AG04449 (cell line): ENCODE results near the gene PSMG1.

ENCODE experiments used
- CTCF ChIA-PET: fragments of 350-600 bp; formaldehyde crosslinking; extraction: SDS; loops from one replicate; lab custom pipeline; 2021; ENCODE audit warnings: antibody characterized with exemption; lab: Yijun Ruan, JAX
- POLR2A ChIA-PET: fragments of 400-600, 350-600 bp; formaldehyde crosslinking; extraction: SDS; loops from one replicate; lab custom pipeline; 2020; ENCODE audit warnings: antibody characterized with exemption, inconsistent platforms; lab: Yijun Ruan, JAX
- DNase-seq: peaks from one replicate; pipeline ENCODE4 v3.0.0-alpha.2; 2010; ENCODE audit warnings: low read depth, low spot score
- H3K4me3 ChIP-seq: 2 replicates; pipeline ENCODE4 v1.5.1; 2011; ENCODE audit warnings: low read depth, mild to moderate bottlenecking, control low read depth, low read length
- TF ChIP-seq, protein P1 (sequence below): IDR thresholded peaks from one replicate; pipeline ENCODE4 v1.5.1; 2011; ENCODE audit warnings: mild to moderate bottlenecking, moderate library complexity, low read length, control low read depth, inconsistent platforms; ENCODE audit not compliant: insufficient read depth; ENCODE audit errors: missing control alignments

PSMG1 gene

DNA sequence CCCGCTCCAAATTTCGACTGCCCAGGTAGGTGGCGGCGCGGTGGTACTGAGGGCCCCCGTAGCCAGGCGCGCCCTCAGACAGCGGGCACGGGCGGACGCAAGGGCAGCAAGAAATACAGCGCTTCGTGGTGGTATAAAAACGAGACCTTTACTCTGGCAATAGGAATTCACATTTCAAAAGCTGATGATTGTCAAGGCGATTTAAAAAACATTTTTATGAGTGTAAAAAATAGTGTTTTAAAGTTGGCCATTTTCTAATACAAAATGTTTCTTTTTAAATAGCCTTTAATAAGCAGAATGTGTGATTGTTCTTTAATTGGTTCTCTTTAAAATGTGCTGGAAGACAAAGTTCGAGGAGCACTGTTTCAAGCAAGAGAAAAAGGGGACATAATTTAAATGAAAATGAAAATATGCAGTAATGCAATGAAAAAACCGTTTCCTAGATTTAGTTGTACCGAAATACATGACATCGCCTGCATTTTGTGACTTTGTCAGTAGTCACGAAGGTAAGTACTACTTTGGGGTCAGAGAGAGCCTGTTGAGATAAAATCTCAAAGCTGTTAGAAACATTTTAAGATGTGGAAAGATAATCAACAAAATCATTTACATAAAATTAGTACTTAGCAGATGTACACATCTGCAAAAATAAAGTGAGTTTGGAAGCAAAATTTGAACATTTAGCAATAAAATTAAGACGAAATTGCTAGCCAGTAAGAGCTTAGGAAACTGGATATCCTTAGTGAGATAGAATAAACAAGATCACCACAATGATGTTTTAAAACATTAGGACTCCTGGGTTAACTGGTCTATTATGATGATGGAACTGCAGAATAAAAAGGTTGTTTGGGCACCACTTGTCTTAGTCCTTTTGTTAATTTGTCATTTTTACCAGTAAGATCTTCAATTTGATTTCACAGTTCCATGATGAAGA is 1.1 kb upstream of the PSMG1 start:
- ChIA-PET POLR2A (interaction anchor here (0.5 to 1.1 kb wide), 2 partner anchors 13 to 227 kb away, joined by 3 to 4 read pairs; no protein-coding TSS in a partner anchor), CTCF (interaction anchor here (1.1 to 1.7 kb wide), 4 partner anchors 11 to 257 kb away, joined by 3 to 4 read pairs (median 3); no protein-coding TSS in a partner anchor)
- no peak for DNase-seq
- TF ChIP-seq, protein P1, sequence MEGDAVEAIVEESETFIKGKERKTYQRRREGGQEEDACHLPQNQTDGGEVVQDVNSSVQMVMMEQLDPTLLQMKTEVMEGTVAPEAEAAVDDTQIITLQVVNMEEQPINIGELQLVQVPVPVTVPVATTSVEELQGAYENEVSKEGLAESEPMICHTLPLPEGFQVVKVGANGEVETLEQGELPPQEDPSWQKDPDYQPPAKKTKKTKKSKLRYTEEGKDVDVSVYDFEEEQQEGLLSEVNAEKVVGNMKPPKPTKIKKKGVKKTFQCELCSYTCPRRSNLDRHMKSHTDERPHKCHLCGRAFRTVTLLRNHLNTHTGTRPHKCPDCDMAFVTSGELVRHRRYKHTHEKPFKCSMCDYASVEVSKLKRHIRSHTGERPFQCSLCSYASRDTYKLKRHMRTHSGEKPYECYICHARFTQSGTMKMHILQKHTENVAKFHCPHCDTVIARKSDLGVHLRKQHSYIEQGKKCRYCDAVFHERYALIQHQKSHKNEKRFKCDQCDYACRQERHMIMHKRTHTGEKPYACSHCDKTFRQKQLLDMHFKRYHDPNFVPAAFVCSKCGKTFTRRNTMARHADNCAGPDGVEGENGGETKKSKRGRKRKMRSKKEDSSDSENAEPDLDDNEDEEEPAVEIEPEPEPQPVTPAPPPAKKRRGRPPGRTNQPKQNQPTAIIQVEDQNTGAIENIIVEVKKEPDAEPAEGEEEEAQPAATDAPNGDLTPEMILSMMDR: no peak
- H3K4me3 ChIP-seq: peak overlapping the region; percentile 95

DNA sequence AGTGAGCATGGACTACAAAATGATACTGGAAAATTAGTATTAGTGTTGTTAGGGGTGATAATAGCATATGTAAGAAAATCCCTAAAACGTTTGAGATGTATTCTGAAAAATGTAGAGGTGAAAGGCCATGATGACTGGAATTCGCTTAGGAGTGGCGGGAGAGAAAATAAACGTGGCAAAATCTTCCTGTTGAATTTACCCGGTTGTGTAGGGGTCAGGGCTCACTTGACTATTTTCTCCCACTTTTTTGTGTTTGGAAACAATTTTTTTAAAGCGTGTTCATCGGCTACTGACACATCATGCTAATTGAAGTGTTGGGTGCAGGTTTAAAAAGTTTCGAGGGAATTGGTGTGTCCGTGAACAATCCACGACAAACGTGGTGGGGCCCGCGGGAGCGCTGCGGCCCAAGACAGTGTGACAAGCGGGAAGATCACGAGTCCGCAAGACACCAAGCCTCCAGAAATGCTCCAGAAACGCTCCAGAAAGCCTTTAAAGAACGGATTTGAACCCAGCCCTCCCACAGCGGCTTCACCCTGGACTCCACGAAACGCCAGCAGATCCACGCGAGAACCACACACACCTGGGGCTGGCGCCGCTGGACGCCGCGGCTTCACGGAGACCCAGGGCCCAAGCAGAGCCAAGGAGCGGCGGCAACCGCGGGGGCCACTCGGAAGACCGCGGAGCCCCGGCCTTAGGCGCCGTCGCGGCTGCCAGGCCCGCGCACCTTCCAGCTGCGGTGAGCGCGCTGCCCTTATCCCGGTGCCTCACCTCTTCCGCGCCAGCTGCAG is 573 bp downstream of the PSMG1 start:
- ChIA-PET CTCF (interaction anchor here (1.3 to 1.4 kb wide), 2 partner anchors 11 to 259 kb away, joined by 3 to 4 read pairs; no protein-coding TSS in a partner anchor), POLR2A (interaction anchor here (1.2 kb wide), 1 partner anchor 68 kb away, joined by 3 read pairs; no protein-coding TSS in a partner anchor)
- TF ChIP-seq, protein P1: no peak
- DNase-seq: no peak
- peak overlapping the region; percentile 95 for H3K4me3 ChIP-seq

DNA sequence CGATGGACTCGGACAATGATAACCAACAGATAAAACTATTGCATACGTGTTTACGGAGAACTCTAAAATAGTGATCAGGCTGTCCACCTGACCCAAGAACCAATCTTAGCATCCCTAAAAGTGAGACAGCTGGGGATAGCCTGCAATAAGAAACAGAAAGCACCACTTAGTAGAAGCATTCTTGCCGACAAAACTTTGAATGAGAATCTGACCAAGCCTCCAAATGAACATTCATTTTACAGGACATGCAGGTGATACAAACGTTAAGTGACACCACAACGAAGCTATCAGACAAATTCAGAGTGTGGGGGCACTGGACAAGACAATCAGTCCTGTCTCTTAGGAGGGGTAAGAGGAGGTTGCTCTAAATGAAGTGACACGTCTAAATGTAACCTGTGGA is 1.2 kb downstream of the PSMG1 start:
- ChIA-PET CTCF (no interaction called here), POLR2A (no interaction called here)
- TF ChIP-seq, protein P1: no peak
- DNase-seq: no peak
- peak overlapping the region; percentile 95 for H3K4me3 ChIP-seq

DNA sequence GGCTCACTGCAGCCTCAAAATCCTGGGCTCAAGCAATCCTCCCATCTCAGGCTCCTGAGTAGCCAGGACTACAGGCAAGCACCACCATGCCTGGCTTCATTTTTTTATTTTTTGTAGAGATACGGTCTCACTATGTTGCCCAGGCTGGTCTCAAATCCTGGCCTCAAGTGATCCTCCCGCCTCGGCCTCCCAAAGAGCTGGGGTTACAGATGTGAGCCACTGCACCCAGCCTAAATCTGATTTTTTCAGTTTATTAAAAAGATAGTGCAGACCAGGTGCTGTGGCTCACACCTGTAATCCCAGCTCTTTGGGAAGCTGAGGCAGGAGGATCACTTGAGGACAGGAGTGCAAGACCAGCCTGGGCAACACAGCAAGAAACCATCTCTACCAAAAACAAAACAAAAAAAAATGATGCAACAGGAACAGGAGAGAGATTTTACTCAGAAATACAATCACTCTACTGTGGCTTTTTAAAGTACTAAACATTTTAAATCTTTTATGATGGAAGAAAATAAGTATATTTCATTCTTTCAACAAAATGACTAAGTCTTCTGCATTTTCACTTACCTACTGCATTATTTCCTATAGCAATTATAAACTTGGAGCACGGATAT is 1.9 kb downstream of the PSMG1 start:
- H3K4me3 ChIP-seq: no peak overlapping the region; the same call in 1 of the 2 replicates
- ChIA-PET CTCF (interaction anchor here (1.3 to 1.4 kb wide), 2 partner anchors 19 to 22 kb away, joined by 3 to 4 read pairs; no protein-coding TSS in a partner anchor), POLR2A (no interaction called here)
- TF ChIP-seq, protein P1: no peak
- DNase-seq: no peak

DNA sequence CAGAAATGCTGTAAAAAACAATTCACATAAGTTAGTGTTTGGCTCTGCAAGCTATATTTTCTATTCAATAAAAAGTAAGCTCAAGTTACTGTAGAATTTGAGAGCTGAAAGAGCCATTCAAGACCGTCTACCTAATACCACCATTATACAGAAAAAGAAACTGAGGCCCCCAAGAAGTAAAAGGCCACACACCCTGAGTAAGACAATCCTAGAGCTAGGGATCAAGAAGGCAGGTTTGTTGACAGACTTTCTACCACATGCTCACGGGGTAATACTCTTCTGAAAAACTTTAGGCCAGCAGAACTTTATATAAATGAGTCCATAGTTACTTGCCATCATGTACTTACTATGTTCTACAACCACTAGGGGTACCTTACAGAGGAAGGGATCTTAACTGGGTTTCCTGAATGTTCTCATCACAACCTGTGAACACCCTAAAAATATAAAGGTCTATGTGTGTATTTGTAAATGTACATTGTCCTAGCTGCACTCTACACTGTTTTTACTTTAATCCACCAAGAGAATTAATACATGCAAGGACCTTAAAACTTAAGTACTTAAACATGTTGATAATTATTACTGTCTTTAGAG is 2.7 kb downstream of the PSMG1 start:
- CTCF ChIA-PET: interaction anchor here (1.3 to 1.4 kb wide), 2 partner anchors 20 to 21 kb away, joined by 3 to 4 read pairs; no protein-coding TSS in a partner anchor
- DNase-seq: no peak

More for the DNA sequence above, 2.7 kb downstream of the PSMG1 start:
- TF ChIP-seq, protein P1: no peak
- H3K4me3 ChIP-seq: no peak overlapping the region
- POLR2A ChIA-PET: no interaction called here
